NB4 (cell line): ENCODE data around the gene BHLHE41.
A peak's percentile ranks its signal among the peaks of the same experiment; 100 is the strongest.

ENCODE experiments used
- DNase-seq: peaks from one replicate; pipeline ENCODE4 v3.0.0; 2010; ENCODE audit warnings: low read depth
- H3K4me3 ChIP-seq: one replicate; pipeline ENCODE4 v1.5.1; 2011; ENCODE audit warnings: mild to moderate bottlenecking, low read depth, low read length, moderate library complexity
- CTCF ChIP-seq: IDR thresholded peaks from one replicate; pipeline ENCODE4 v1.5.1; 2012; ENCODE audit warnings: low read depth, low read length
- MYC ChIP-seq: IDR thresholded peaks from 2 replicates; pipeline ENCODE4 v1.6.1; 2011; ENCODE audit warnings: low read depth, low read length
- POLR2A ChIP-seq: IDR thresholded peaks from 2 replicates; pipeline ENCODE4 v1.6.1; 2011; ENCODE audit warnings: mild to moderate bottlenecking; ENCODE audit not compliant: insufficient read length; ENCODE audit errors: extremely low read depth
- TF ChIP-seq, protein P1 (sequence below): IDR thresholded peaks from 2 replicates; pipeline ENCODE4 v1.6.1; 2011; ENCODE audit warnings: low read depth, low read length

The BHLHE41 gene

DNA sequence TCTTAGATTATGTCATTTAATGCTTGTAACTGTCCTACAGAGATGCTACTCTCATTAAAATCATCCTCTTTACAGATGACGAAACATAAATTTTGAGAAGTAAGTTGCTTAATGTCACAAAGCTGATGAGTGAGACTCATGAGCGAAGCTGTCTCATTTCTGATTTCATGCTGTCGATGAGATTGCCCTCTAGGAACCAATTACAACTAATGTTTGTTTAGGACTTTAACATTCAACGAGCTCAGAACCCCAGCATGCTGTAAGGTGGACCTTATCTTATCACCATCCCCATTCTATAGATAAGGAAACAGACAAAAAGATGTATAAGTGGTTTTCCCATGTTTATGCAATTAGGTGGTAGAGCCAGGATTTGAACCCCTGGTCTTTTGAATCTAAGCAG is 23.1 kb downstream of the BHLHE41 start:
- TF ChIP-seq, protein P1, sequence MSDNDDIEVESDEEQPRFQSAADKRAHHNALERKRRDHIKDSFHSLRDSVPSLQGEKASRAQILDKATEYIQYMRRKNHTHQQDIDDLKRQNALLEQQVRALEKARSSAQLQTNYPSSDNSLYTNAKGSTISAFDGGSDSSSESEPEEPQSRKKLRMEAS = no peak
- TF ChIP-seq MYC (no peak), CTCF (no peak), POLR2A (no peak)
- no peak overlapping the region for H3K4me3 ChIP-seq
- DNase-seq = peak; percentile 53

DNA sequence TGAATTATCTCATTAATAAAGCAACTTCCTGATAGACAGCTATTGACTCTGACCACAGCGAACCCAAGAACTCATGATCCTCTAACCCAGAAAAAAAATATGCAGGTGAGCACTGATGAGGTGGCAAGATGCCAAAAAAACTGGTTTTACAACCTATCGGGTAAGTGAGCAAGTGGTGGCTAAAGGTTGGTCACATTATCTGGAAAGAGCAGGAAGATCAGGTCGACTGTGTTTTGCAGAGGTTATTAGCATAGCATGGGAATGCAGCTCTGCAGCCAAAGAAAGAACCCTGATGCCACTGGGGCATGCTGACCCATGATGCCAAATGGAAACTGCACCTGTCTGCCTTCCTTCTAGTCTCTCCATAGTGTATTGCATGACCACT is 23.5 kb downstream of the BHLHE41 start:
- H3K4me3 ChIP-seq = no peak overlapping the region
- DNase-seq = no peak
- TF ChIP-seq POLR2A (no peak), MYC (no peak), CTCF (no peak)
- TF ChIP-seq, protein P1 = no peak

- TF ChIP-seq, protein P1 = no peak
- no peak for TF ChIP-seq CTCF
- TF ChIP-seq MYC = no peak
- no peak for TF ChIP-seq POLR2A
- peak; percentile 49 for DNase-seq
- H3K4me3 ChIP-seq = no peak overlapping the region
Observed at GRCh38 chr12:26100666-26101349, 24.0 kb downstream of the BHLHE41 start.

GRCh38 chr12:26097046-26097878 is 27.6 kb downstream of the BHLHE41 start:
- peak; percentile 100 for TF ChIP-seq CTCF
- TF ChIP-seq POLR2A = no peak
- TF ChIP-seq, protein P1 = no peak
- TF ChIP-seq MYC = no peak
- DNase-seq = peak; percentile 89
- H3K4me3 ChIP-seq = no peak overlapping the region

- no peak for DNase-seq
- H3K4me3 ChIP-seq = no peak overlapping the region
- TF ChIP-seq MYC (no peak), POLR2A (no peak), CTCF (no peak)
- TF ChIP-seq, protein P1 = no peak
Observed at GRCh38 chr12:26096036-26096435, 28.8 kb downstream of the BHLHE41 start.
